ENCODE data around the gene DLGAP4.
"Not testable (repeated sequence)": the region's sequence is repeated elsewhere in the genome, so short reads cannot be mapped to it uniquely, and the experiment has no call there.

The DLGAP4 gene

DNA sequence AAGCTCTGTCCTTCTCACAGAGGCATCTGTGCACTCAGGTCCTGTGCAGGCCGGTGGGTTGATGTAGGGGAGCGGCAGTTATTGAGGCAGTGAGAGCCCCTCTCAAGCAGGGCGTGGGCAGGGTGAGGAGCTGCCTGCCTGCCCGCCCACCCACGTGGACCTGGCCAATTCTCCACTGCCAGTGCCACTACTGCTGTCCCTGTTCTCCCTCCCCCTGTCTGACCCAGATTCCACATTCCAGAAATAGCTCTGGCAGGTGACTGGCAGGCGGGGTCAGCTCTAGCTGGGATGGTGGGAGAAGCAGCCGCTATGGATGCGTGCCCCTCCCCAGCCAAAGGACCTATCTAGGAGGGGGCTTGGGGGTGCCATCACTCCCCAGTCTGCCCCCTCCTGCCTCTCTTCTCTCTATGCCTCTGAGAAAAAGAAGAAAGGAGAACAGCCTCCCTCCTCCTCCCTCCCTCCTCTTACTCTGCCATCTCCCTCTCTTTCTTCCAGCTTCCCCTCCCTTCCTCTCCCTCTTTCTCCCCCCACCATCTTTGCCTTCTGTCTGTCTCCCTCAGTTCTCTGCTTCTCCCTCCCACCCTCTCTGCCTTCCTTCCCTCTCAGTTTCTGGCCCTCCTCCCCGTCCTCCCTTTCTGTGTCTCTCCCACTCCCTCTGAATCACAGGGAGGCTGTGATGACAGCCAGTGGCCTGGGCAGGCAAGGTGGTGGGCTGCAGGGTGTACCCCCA is 148.7 kb downstream of the DLGAP4 start:
- DNase-seq (ENCODE audit: low read depth in 2 of 2), result no peak

DNA sequence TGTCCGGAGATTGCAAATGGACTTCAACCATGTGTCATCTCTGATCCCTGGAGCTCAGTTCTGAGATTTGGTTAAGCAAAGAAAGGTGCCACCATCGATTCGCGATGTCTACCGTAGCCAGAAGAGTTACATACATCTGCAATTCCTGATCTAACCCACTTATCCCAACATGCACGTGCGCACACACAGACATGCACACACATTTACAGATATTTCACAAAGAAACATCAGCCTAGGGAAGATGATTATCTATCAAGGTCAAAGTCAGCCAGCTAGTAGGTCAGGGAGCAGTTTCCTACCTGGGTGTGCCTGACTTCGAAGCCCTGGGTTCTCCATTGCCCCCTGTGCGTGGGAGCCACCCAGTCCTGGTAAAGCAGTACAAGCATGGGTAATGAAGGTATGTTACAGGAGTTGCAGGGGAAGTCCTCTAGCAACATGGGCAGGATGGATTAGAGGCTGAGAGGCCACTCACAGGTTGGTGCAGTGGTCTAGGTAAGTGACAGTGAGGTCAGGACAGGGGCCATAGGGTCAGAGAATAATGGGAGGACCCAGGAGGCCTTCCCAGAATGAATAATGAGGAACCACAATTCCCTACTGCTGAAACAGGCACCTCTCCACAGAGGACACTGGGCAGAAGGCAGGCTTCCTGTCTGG is 150.0 kb downstream of the DLGAP4 start:
- DNase-seq (ENCODE audit: low read depth in 2 of 2), result no peak

DNA sequence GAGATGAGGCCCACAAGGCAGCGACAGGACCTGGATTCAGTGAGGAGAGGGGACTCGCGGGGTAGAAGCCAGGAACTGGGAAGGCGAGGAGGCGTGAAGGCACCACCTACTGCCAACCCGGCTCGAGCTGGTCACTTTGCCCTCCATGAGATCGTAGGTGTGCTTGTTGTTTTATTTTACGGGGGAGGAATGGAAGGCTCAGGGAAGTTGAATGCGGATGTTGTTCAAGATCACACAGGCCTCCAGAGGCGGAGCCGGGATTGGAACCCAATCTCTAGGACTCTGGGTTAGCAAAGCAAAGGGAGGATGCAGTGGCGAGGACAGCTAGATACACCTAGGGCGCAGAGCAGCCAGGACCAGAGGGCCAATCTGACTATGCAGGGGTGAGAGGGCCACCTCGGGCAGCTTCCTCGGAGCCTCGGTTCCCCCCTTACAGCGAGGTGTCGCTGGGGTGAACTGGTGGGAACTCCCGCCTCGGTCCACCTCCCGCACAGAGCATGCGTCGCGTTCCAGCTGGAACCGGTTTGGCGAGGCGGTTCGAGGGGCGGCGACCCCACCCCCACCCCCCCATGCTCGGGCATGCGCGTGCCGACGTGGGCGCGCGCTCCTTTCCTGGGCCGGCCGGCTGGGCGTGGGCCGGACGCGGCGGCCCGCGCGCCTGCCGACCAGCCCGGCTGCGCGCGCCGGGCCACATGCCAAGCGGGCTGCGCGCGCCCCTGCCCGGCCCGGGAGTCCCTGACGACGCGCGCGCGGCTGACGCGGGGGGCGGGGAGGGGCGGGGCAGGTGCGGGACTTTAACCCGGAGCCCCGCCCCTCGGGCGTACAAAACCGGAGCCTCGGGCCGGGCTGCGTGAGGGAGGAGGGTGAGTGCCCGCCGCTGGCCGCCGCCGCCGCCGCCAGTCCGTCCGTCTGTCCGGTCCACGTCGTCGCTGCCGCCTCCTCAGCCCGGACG is 154.8 kb downstream of the DLGAP4 start:
- peak; percentile 77 to 81 for DNase-seq (ENCODE audit: low read depth in 2 of 2)

- DNase-seq (ENCODE audit: low read depth in 2 of 2), result peak in 1 of 2 donors; percentile 17
Observed at GRCh38 chr20:36461600-36462439, 155.7 kb downstream of the DLGAP4 start.

- DNase-seq (ENCODE audit: low read depth in 2 of 2), result no peak
Observed at GRCh38 chr20:36462440-36463211, 156.5 kb downstream of the DLGAP4 start.

DNA sequence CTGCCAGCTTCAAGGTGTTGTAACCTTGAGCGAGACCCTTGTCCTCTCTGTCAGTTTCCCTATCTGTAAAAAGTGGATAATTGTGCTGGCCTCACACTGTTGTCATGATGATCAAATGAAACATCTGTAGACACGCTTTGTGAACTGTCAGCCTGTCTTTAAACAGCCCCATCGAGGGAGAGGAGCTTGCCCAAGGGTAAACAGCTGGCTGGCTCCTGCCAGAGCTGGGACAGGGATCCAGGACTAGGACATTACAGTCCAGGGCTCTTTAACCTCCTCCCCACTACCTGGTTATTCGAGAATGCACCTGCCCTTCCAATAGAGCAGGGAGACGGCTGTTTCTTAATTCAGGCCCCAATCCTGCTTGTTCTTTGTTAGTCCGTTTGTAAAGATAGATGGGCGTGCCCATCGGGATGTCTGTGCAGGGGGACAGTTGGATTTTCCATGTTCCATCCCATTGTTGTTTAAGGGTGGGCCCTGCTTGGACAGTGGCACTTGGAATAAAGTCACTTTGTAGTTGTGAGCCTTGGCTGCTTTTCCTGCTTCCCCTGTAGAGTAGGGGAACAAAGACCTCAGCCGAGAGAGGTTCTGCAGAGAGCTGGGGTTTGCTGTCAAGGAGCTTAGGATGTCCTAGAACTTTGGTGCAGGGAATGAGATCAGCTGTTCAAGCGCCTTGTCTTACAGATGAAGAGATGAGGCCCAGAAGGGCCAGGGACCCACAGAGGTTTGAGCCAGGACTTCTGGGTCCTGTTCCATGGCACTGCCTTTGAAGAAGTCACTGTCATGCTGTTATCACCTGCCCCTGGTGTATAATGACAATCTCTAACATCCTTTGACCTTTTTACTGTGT is 157.3 kb downstream of the DLGAP4 start:
- DNase-seq (ENCODE audit: low read depth in 2 of 2), result no peak

DNA sequence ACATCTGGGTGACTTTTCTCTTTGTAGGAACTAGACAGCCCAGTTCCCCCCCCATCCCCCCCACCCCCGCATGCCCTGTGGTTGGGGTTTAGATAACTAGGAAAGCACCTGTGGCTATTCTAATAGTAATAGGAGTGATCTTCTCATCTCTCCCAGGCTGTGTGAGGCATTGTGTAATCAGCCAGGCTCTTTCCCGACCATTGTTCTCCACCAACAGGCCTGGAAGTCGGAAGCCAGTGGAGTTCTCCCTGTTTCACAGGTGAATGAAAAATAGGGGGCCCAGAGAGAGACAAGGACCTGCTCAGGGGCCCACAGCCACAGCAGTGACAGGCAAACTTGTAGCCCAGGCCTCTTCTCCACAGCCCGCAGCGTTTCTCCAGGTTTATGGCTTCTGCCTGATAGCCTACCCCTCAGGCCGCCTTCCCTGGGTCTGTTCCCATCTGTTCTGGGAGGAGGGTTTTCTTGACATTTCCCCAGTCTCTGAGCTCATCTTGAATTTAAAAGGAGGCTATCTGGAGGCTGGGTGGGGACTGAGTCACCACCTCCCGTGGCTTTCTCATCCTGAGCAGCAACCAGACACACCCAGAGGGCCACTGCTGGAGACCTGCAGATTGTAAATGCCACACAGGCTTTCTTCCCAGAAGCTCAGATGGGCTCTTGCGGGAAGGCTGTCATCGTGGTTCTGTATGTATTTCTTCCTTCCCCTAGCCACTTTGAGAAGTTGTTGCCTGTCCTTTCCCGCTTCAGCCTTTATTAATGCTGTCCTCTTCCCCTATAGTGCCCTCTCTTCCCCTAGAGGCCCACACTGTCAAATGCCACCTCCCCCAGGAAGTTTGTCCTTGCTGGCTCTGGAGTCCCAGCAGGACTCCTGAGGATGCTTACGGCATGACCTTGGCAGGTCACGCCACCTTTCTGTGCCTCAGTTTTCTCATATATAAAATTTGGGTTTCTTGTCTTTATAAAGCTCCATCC is 159.3 kb downstream of the DLGAP4 start:
- DNase-seq (ENCODE audit: low read depth in 2 of 2), result no peak

DNA sequence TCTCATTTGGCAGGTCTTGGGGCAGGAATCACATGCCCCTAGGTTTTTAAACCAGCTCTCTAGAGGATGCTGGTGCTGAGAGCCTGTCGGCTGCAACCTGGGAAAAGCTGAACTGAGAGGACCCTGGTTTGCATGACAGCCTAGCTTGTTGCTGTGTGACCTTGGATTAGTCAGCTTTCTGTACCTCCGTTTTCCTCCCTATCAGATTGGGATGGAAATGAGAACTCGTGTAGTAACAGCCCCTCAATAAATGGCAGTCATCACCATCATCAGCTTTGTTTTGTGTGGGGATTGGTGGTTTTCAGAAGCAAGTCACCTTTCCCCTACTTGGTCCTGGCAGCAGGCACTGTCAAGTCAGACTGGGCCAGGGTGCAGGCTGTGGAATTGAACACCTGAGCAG is 159.9 kb downstream of the DLGAP4 start:
- no peak for DNase-seq (ENCODE audit: low read depth in 2 of 2)

DNA sequence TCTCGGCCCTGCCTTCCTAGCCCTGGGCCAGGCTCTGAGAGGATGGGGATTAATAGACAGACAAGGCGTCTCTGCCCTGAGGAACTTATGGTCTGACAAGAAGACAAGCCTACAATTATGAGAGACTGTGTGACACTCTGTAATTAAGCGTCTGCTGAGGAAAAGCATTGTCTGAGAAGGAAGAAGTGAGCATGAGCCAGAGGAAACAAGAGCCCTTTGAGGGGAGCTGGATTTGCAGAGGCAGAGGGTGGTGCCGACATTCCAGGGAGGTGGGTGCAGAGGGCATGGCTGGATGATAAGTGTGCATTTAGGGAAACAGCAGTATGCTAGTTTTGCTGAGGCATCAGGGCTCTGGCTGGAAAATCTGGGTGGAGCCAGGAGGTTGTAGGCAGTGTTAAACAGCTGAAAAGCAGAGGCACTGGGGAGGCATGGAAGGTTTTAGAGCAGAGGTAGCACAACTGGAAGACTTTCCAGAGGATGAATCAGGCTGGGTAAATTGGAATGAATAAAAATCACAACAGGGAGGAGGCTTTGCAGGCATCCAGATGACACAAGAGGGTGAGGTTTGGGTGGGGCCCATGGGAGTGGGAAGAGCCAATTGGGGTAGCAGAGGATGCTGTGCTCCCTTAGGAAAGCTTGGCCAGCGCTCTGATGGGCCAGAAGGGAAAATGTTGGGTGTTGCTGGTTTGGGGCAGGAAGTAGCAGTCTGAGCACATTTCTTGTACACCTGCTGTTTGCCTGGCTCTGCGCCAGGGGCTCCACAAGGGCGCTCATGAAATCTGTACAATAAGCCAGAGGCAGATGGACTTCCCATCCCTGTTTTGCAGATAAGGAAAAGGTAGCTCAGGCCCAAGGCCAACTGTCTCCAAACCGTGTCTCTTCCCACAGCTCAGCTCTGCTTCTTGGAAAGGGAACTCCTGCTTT is 161.2 kb downstream of the DLGAP4 start:
- DNase-seq (ENCODE audit: low read depth in 2 of 2), result no peak

GRCh38 chr20:36468149-36469000 is 162.2 kb downstream of the DLGAP4 start:
- no peak for DNase-seq (ENCODE audit: low read depth in 2 of 2)

GRCh38 chr20:36469973-36470372 is 163.8 kb downstream of the DLGAP4 start:
- no peak for DNase-seq (ENCODE audit: low read depth in 2 of 2)

DNA sequence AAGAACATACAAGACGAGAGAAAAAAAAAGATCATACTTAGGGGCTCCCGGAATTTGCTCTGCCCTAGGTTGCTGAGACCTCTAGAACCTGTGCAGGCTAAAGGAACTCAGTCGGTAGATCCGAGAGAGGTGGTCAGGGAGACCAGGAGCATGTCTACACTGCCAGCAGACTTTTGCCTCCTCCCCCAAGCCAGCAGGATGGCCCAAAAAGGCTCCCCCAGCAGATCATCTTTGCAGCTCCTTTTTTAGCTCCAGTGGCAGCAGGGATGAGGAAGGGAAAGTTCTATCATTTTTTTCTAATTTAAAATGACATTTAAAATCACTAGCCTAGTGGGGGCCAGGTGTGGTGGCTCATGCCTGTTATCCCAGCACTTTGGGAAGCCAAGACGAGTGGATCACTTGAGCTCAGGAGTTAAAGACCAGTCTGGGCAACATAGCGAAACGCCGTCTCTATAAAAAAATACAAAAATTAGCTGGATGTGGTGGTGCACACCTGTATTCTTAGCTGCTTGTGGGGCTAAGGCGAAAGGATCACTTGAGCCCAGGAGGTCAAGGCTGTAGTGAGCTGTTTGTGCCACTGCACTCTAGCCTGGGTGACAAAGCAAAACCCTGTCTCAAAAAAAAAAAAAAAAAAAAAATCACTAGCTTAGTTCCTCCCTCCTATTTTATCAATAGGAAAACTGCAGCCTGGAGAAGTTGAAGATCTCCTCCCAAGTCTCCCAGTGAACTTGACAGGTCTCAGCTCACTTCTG is 165.9 kb downstream of the DLGAP4 start:
- no peak for DNase-seq (ENCODE audit: low read depth in 2 of 2)

DNA sequence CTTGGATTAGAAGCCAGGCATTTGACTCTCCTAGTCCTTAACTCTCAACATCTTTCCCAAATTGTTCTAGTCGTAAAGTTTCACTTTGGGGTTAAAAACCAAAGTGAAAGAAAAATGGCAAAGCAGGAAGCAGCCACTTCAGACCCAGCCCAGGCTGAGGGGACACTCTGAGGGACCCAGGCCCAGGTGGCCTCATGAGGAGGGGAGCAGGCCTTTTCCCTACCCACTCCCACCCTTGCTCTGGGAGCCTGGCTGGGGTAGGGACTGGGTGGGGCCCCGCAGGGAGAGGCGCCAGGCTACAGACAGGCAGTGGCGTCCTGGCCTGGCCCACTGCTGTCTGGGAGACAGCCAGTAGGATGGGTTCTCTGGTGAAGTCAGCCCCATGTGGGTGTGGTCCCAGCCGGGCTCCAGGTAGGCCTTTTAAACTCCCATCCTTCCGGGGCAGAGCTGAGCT is 166.5 kb downstream of the DLGAP4 start:
- no peak for DNase-seq (ENCODE audit: low read depth in 2 of 2)

GRCh38 chr20:36473164-36473563 is 167.0 kb downstream of the DLGAP4 start:
- DNase-seq (ENCODE audit: low read depth in 2 of 2), result no peak

- DNase-seq (ENCODE audit: low read depth in 2 of 2), result no peak
Observed at GRCh38 chr20:36474563-36474962, 168.4 kb downstream of the DLGAP4 start.

GRCh38 chr20:36475054-36475453 is 168.9 kb downstream of the DLGAP4 start:
- DNase-seq (ENCODE audit: low read depth in 2 of 2), result not testable (repeated sequence)

Measured in stimulated activated CD8-positive, alpha-beta memory T cell treated with anti-CD3 and anti-CD28 coated beads, Interleukin-15, amount 100 ng/mL, for 4 hours (primary cell).